ENCODE results near the gene RANBP10. TPM values are rescaled to one million over a fixed set of nuclear protein-coding genes. Genes with fewer than 3 reads are reported as not detected.
A peak's percentile ranks its signal among the peaks of the same experiment; 100 is the strongest.
"Not testable (repeated sequence)": the region's sequence is repeated elsewhere in the genome, so short reads cannot be mapped to it uniquely, and the experiment has no call there.

Gene RANBP10
- total RNA-seq, 1 experiment from 2014 or later: 15.6 TPM

GRCh38 chr16:67694611-67695010, 111.7 kb downstream of the RANBP10 start:
- Histone ChIP-seq H3K56ac (ENCODE audit: insufficient read length, low read depth, low read length) (no peak overlapping the region), H3T11ph (ENCODE audit: low read length) (no peak overlapping the region), H2AK5ac (ENCODE audit: insufficient read length, low read length) (no peak overlapping the region), H4K8ac (replicated peaks; ENCODE audit: insufficient read length, low read depth, low read length) (no peak overlapping the region), H2BK15ac (ENCODE audit: low read depth, low read length) (no peak overlapping the region), H2BK20ac (ENCODE audit: low read depth, low read length, poor library complexity, severe bottlenecking) (no peak overlapping the region), H4K91ac (ENCODE audit: insufficient read length, low read depth, low read length) (no peak overlapping the region), H2AFZ (ENCODE audit: low read length) (no peak overlapping the region), H3K4me1 (ENCODE audit: insufficient read depth, low read length) (no peaks in the 10 kb centered on the region), H3K23me2 (ENCODE audit: insufficient read length, low read depth, low read length, poor library complexity, severe bottlenecking) (no peaks in the 10 kb centered on the region), H2BK12ac (ENCODE audit: insufficient read length, low read depth, low read length) (no peak overlapping the region), H3K23ac (ENCODE audit: insufficient read length, low read depth, low read length) (no peak overlapping the region), H3K79me2 (ENCODE audit: insufficient read depth, low read length) (no peaks in the 10 kb centered on the region), H4K5ac (ENCODE audit: insufficient read length, low read depth, low read length) (no peak overlapping the region), H3K27me3 (ENCODE audit: insufficient read depth, low read length) (no peaks in the 10 kb centered on the region), H2BK120ac (ENCODE audit: low read depth, low read length, poor library complexity, severe bottlenecking) (no peak overlapping the region), H3K18ac (ENCODE audit: insufficient read length, low read depth, low read length) (no peak overlapping the region), H3K4ac (ENCODE audit: low read depth, low read length) (no peak overlapping the region), H3K9ac (ENCODE audit: extremely low read depth, insufficient read length, low read length) (no peak overlapping the region), H3K9me3 (ENCODE audit: control insufficient read depth, low read depth, low read length) (no peaks in the 10 kb centered on the region), H3K4me2 (ENCODE audit: insufficient read depth, insufficient read length, low read length) (no peak overlapping the region), H3K14ac (ENCODE audit: insufficient read depth, low read length) (no peak overlapping the region), H3K27ac (ENCODE audit: insufficient read length, low read depth, low read length) (no peak overlapping the region), H4K20me1 (ENCODE audit: control insufficient read depth, insufficient read depth, insufficient read length) (no peaks in the 10 kb centered on the region), H3K79me1 (ENCODE audit: insufficient read depth, low read depth, low read length, poor library complexity, severe bottlenecking) (no peaks in the 10 kb centered on the region), H2BK5ac (ENCODE audit: insufficient read length, low read length) (no peak overlapping the region)
- no CpG with 5 or more reads among the region's 2 CpGs for WGBS (ENCODE audit: extremely low coverage, insufficient read length, low lambda C conversion rate)
- no peak for TF ChIP-seq CTCF (conservative IDR thresholded peaks at IDR 0.05)
- Mint-ChIP-seq H3K4me3 (no peak overlapping the region), H3K9me3 (peaks cover 0 to 4% of the 10 kb centered on the region in 2 experiments; a peak in 2 of 5 replicates), H3K36me3 (ENCODE audit: insufficient read depth in 1 of 3, low read depth in 3 of 3) (peaks cover 5 to 6% (median 6%) of the 10 kb centered on the region in 3 experiments; a peak in 5 of 7 replicates), H3K4me1 (no peaks in the 10 kb centered on the region), H3K27me3 (ENCODE audit: low read depth) (no peaks in the 10 kb centered on the region), H3K27ac (peak overlapping the region in 1 of 3 experiments; percentile 64; a peak in 1 of 7 replicates)
- DNase-seq: no peak

GRCh38 chr16:67693517-67694285, 112.7 kb downstream of the RANBP10 start:
- H2BK15ac ChIP-seq (ENCODE audit: low read depth, low read length); H3K9me3 Mint-ChIP-seq; DNase-seq; H3K9me3 ChIP-seq (ENCODE audit: control insufficient read depth, low read depth, low read length); H3K27ac ChIP-seq (ENCODE audit: insufficient read length, low read depth, low read length); H3K4me2 ChIP-seq (ENCODE audit: insufficient read depth, insufficient read length, low read length); H3K23me2 ChIP-seq (ENCODE audit: insufficient read length, low read depth, low read length, poor library complexity, severe bottlenecking); H3K14ac ChIP-seq (ENCODE audit: insufficient read depth, low read length); H3K56ac ChIP-seq (ENCODE audit: insufficient read length, low read depth, low read length); H3K27me3 ChIP-seq (ENCODE audit: insufficient read depth, low read length); H3K4ac ChIP-seq (ENCODE audit: low read depth, low read length); H2BK12ac ChIP-seq (ENCODE audit: insufficient read length, low read depth, low read length); H3K9ac ChIP-seq (ENCODE audit: extremely low read depth, insufficient read length, low read length); H3K27me3 Mint-ChIP-seq (ENCODE audit: low read depth); H4K91ac ChIP-seq (ENCODE audit: insufficient read length, low read depth, low read length); H4K20me1 ChIP-seq (ENCODE audit: control insufficient read depth, insufficient read depth, insufficient read length); H2BK5ac ChIP-seq (ENCODE audit: insufficient read length, low read length); H3T11ph ChIP-seq (ENCODE audit: low read length); H3K79me2 ChIP-seq (ENCODE audit: insufficient read depth, low read length); H2BK20ac ChIP-seq (ENCODE audit: low read depth, low read length, poor library complexity, severe bottlenecking); H3K4me3 Mint-ChIP-seq; H3K79me1 ChIP-seq (ENCODE audit: insufficient read depth, low read depth, low read length, poor library complexity, severe bottlenecking); H3K4me1 ChIP-seq (ENCODE audit: insufficient read depth, low read length); H3K4me1 Mint-ChIP-seq; H2AK5ac ChIP-seq (ENCODE audit: insufficient read length, low read length); H4K5ac ChIP-seq (ENCODE audit: insufficient read length, low read depth, low read length); H4K8ac ChIP-seq (replicated peaks; ENCODE audit: insufficient read length, low read depth, low read length); H3K23ac ChIP-seq (ENCODE audit: insufficient read length, low read depth, low read length); H3K36me3 Mint-ChIP-seq (ENCODE audit: insufficient read depth in 1 of 3, low read depth in 3 of 3); H3K27ac Mint-ChIP-seq; H2BK120ac ChIP-seq (ENCODE audit: low read depth, low read length, poor library complexity, severe bottlenecking); H2AFZ ChIP-seq (ENCODE audit: low read length); H3K18ac ChIP-seq (ENCODE audit: insufficient read length, low read depth, low read length): not testable (repeated sequence)
- no CpG with 5 or more reads among the region's 8 CpGs for WGBS (ENCODE audit: extremely low coverage, insufficient read length, low lambda C conversion rate)
